ENCODE measurements around the gene TRIM26.

DNA sequence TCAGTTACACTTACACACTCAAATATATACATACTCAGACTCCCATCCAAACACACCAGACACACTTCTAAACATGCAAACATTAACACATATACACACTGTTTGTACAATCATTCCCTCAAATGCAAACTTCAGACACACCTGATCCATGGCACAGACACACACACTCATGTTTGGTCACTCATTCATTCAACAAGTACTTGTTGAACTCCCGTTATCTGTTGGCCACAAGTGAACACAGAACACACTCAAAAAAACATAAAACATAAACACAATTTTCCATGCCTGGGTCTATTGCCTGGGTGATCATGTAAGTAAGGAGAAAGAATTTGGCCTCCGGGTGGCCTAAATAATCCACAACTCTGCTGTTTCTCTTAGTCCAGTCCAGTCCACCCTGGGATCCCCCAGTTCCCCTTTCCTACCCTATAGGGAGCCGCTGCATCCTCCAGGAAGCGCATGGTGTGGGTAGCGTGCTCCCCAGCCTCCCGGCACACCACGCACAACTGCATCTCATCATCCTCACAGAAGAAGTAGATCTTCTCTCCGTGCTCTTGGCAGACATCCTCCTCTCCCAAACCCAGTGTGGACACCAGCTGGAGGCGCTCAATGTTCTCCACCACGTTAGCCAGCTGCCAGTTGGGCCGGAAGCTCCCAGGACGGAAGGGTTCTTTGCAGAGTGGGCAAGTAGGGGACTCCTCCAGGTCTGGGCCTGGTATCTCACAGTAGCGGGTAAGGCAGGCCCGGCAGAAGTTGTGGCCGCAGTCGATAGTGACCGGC lies 53.0 kb downstream of the TRIM26 start:
- no peak for TF ChIP-seq ZC3H10 (CRISPR knock-in tag; IDR thresholded peaks at IDR 0.05)
- TF ChIP-seq, protein P1, sequence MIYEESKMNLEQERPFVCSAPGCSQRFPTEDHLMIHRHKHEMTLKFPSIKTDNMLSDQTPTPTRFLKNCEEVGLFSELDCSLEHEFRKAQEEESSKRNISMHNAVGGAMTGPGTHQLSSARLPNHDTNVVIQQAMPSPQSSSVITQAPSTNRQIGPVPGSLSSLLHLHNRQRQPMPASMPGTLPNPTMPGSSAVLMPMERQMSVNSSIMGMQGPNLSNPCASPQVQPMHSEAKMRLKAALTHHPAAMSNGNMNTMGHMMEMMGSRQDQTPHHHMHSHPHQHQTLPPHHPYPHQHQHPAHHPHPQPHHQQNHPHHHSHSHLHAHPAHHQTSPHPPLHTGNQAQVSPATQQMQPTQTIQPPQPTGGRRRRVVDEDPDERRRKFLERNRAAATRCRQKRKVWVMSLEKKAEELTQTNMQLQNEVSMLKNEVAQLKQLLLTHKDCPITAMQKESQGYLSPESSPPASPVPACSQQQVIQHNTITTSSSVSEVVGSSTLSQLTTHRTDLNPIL (CRISPR knock-in tag; IDR thresholded peaks at IDR 0.05; ENCODE audit: low read depth): no peak
- TF ChIP-seq, protein P2, sequence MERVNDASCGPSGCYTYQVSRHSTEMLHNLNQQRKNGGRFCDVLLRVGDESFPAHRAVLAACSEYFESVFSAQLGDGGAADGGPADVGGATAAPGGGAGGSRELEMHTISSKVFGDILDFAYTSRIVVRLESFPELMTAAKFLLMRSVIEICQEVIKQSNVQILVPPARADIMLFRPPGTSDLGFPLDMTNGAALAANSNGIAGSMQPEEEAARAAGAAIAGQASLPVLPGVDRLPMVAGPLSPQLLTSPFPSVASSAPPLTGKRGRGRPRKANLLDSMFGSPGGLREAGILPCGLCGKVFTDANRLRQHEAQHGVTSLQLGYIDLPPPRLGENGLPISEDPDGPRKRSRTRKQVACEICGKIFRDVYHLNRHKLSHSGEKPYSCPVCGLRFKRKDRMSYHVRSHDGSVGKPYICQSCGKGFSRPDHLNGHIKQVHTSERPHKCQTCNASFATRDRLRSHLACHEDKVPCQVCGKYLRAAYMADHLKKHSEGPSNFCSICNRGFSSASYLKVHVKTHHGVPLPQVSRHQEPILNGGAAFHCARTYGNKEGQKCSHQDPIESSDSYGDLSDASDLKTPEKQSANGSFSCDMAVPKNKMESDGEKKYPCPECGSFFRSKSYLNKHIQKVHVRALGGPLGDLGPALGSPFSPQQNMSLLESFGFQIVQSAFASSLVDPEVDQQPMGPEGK (CRISPR knock-in tag; IDR thresholded peaks at IDR 0.05; ENCODE audit: borderline replicate concordance): no peak
